GM18858 (cell line): ENCODE results near the gene BIN1.

Experiments used
- ATAC-seq: cut with Tn5 transposase; IDR thresholded peaks from one replicate; pipeline ENCODE4 v1.9.1; 2021; ENCODE audit not compliant: unreplicated experiment

Gene BIN1

DNA sequence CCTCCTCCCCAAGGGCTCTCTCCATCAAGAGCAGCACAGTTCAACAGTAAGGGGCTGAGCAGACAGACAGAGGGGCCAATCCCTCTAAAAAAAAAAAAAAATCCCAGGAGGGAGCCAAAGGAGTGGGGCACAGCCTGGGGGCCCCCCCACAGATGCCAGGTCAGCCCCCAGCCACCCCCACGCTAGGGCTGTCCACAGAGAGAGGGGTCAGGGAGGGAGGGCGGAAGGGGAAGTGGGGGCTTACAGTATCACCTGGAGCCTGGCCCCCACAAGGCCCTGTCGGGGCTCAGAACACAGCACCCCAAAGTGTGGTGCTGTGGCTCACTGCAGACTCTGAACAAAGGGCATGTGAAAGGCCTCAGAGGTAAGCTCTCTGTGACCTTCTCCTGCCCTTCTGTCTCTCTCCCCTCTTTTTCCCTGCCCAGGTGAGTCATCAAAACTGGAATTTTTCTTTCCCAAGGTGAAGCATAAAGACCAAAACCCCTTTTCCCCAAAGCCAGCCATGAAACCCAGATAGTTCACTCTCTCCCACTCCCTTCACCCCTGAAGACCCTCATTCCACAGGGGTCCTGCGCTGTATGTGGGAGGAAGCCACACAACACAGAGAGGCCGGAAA is 13.9 kb downstream of the BIN1 start:
- no peak for ATAC-seq

GRCh38 chr2:127092306-127092705 is 14.6 kb downstream of the BIN1 start:
- no peak for ATAC-seq

- ATAC-seq = no peak
Observed at GRCh38 chr2:127091886-127092285, 15.1 kb downstream of the BIN1 start.

DNA sequence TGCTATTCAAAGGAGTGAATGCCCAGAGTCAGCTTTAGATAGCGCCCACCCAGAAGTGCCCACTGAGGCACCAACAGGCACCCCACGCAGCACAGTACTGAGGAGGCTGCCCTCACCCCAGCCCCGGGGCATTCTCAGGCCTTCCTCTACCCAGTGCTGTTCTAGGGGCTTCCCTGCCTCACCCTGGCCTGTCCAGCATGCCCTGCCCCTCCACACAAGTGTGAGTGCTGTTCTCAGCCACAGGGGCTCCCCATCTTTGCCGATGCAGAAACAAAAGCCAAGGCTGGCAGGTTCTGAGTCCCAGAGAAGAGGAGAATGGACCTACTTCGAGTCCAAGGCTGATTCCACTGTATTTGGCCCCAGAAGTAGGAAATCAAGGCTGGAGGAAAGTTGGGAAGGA is 15.8 kb downstream of the BIN1 start:
- no peak for ATAC-seq

DNA sequence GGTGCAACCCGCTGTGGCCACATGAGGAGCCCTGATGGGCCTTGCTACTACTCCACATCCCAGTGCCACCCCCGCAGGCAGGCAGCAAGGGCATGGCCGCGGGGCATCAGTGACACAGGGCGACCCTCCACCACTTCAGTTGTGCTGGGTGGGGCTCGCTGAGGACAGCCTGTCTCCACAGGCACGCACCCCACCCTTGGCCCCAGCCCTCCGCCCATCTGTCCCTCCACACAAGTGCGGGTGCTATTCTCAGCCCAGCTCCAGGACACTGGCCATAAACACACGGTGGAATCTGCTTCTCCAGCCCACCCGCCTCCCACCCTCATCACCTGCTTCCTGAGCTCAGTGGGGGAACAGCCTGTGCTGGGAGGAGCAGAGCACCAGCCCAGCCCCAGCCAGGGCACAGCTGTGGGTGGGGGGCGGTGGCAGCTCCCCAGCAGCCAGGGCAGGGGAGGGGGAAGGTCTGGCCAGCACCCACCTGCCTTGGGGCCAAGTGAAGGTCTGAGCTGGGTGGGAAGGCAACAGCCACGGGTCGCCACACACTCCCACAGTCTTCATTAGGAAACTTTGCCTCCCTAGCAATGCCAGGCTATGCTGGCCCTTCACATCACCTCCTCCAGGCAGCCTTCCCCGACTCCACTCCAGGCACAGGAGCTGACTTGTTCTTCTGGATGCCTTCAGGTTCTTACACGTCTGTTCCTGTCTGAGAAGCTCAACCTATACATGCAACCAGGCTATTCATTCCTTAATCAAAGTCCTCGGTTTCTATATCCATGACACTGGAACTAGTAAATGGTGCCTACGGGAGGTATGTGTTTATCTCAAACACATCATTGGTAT is 16.5 kb downstream of the BIN1 start:
- ATAC-seq = no peak

GRCh38 chr2:127089478-127090235 is 17.3 kb downstream of the BIN1 start:
- ATAC-seq = no peak

DNA sequence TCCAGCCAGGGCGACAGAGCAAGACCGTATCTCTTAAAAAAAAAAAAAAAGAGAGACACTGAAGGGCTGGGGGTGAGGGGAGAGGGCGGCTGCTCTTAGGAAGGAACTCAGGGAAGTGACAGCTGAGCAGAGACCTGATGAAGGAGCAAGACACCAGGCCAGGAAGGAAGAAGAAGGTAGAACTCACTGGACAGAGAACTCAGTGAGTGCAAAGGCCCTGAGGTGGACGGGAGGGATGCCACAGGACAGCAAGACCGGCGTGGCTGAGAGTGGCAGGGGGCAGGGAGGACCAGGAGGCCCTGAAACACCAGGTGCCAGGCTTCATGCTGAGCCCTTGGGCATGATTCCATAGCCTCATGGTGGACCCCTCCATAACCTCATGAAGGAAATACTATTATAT is 18.2 kb downstream of the BIN1 start:
- ATAC-seq = no peak

DNA sequence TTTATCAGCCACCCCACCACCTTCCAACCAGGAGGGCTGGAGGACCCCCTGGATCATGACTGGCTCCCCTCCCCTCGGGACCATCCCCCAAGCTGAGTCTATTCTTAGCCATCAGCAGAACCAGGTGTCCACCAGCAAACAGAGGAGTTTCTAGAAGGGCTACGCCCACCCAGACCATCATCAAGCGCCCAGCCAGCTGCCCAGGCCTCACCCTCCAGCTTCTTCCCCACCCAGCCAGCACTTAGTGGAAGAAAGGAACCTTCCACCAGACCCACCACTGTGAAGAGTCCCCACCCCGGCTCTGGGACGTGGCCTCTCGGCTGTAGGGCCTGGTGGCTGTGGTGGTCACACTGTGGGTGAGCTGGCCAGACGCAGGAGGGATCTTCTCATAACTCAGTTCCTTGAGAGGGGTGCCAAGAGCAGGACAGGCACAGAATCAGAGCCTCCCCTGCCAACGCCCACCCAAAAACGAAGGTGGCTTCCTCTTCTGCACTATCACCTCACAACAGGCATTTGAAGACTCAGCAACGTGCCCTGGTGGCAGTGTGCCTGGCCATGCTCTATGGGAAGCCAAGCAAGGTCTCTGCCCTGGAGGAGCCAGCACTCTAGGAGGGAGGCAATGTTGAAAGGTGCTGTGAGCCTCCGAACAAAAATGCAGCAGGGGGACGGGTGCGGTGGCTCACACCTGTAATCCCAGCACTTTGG is 19.0 kb downstream of the BIN1 start:
- no peak for ATAC-seq

DNA sequence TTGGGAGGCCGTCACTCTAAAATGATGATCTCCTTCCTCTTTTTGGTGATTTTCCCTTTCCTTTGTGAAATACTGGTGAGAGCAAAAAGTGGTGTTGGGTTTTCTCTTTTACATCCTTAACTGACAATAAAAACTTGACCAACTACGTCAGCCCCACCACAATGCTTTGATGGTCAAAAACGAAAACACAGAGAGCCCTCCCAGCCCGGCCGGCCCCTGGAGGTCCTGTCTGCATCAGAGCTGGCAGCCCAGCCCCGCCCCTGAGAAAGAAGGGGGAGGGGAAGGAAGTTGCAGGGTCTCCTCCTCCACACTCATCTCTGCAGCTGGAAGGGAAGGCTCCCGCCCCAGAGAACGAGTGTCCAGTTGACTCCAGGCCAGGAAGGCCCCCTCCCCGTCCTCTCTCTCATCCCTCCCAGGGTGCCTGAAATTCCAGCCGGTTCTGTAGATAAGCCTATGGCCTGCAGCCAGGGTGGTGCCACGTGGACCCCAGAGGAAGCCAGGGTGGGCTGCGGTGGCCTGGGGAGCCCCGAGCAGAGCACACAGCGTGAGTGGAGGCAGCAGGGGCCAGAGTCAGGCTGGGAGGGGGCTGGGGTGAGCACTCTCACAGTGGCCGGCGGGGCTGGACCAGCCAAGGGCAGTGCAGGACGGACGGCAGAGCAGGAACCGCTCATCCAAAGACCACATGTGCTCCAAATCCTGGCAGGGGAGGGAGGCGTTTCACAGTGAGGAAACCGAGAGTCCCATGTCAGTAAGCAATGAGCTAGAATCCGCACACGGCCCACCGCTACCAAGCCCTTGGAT is 19.8 kb downstream of the BIN1 start:
- peak; percentile 59 for ATAC-seq

DNA sequence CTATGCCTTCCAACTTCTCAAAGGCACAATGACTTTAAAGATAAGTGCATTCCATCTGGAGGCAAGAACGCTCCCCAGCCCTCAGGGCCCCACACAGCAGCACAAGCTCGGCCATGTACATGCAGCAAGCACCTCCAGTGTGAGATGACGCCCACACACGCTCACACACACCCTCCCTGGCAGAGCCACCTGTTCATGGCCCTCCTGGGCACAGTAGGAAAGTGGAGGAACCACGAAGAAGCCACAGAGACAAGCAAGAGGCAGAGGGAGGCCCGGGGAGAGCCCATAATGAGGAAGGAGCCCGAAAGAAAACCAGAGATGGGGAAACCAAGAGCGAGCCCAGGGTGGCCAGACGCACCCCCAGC is 21.7 kb downstream of the BIN1 start:
- peak; percentile 30 for ATAC-seq

- no peak for ATAC-seq
Observed at GRCh38 chr2:127084611-127085316, 22.2 kb downstream of the BIN1 start.

DNA sequence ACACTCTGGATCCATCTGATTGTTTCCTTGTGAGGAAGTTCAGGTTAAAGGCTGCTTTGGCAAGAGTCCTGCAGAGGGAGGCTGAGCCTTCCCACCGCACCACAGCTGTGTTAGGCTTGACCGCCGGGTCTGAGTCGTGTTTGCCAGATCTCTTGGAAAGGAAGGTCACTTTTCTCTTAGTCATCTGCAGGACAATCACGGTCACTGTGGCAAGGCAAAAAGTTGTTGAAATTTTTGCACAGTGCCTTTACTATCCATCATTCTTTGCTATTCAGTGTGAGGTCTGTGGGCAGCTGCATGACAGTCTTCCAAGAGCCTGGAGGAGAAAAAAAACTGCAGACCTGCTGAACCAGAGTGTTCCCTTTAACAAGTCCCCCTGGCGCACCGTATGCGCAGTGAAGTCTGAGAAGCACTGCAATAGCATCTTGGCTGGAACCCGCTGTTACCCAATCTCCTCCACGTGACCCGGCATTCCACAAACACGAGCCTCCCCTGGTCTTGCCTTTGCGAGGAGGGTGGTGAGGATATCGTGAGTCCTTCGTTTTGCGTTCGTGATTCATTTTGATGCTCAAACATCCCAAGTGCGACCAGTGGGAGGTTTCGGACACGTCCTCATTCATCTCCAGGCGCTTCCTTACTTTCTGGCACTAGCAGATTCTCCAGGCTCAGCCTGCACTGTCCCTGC is 23.0 kb downstream of the BIN1 start:
- no peak for ATAC-seq

GRCh38 chr2:127082974-127083373 is 24.0 kb downstream of the BIN1 start:
- no peak for ATAC-seq

DNA sequence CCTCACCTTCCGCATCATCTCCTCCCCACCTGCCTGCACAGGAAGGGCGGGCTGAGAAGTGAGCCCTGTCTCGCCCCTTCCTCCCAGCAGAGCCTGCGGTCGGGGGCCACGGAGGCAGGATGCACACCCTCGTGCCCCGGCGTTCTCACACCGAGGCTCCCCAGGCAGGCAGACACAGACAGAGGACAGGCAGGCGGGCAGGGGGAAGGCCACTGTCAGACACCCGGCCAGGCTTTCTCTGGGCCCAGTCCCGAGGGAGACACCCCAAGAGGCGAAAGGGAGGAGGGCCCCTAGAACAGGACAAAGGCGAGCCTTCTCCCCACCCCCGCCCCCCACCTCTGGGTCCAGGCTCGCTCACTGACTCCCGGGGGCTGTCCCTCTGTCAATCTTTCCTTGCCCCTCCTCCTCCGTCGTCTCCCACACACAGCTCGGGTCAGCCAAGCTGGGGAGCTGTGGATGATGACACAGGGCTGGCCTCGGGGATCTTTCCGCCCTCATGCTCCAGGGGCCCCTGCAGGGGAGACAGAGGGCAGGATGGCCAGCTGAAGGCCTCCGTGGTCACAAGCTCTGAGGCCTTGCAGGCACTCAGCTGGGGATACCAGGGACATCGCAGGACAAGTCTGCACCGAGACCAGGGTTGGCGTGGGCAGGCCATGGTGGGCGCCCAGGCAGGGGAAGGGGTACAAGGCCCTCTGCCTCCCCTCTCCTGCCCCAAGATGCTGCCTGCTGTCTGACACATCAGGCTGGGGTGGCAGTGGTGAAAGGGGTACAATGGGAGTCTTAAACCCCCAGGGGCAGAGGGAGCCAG is 24.9 kb downstream of the BIN1 start:
- ATAC-seq = peak; percentile 44

DNA sequence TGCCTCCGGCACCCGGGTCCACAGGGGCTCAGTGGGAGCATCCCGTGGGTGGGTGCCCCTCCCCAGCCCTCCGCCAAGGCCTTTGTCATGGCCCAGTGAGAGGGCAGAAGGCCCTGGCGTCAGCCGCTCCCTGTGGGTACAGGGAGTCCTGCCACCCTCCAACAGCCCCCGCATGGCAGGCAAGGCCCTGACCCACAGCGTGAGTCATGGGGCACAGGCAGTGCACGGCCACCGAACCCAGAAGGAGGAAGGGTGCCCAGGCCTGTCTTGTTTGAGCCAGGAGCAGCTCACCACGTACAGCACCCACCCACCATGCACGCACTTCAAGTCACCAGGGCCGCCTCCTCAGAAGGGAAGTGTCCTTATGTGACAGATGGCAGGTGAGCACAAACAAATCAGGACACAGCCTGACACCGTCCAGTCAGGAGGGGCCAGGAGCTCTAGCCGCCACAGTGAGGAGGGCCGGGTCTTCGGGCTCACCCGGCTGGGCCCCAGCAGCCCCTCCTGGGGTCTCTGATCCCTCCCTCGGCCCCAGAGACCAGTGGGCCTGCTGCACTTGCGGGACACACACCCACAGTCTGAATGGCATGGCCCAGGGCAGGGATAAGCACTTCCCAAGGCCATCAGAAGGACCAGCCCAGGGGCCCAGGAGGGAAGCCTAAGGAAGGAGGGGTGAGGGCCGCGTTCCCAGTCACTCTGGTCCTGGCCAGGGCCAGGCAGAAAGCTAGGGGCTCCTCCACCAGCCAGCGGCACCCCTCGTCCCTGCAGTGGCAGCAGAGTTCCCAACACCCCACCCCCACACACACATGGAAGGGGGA is 25.8 kb downstream of the BIN1 start:
- no peak for ATAC-seq

- ATAC-seq = no peak
Observed at GRCh38 chr2:127080226-127080937, 26.6 kb downstream of the BIN1 start.

GRCh38 chr2:127079358-127079920 is 27.5 kb downstream of the BIN1 start:
- no peak for ATAC-seq
